SH-SY5Y (cell line): Measurements from ENCODE around the gene ASB16.

Experiments
- GATA2 ChIP-seq: IDR thresholded peaks from 2 replicates; pipeline ENCODE4 v1.6.1; 2011; ENCODE audit warnings: mild to moderate bottlenecking, low read depth, low read length
- GATA3 ChIP-seq: IDR thresholded peaks from 2 replicates; pipeline ENCODE4 v1.6.1; 2011; ENCODE audit warnings: low read depth, mild to moderate bottlenecking, low read length, moderate library complexity

DNA sequence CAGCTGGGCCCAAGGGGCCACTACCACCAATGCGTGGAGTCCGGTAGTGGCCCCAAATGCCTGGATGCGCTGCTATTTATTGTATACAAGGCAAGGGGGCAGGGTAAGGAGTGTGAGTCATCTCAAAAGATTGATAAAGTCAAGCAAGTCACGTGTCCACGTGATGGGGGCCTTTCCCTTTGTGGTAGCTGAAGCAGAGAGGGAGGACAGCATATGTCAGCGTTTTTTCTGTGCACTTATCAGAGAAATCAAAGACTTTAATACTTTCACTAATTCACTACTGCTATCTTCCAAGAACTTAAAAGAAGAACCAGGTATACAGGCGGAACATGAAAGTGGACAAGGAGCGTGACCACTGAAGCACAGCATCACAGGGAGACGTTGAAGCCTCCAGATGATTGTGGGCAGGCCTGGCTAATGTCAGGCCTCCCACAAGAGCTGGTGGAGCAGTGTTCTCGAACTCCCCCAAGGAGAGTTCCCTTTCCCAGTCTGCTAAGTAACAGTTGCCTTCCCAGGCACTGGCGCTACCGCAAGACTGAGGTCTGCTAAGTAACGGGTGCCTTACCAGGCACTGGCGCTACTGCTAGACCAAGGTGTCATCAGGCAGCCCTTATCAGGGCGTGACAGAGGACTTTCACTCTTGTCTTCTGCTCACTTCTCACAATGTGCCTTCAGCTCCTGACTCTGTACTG is 10.8 kb upstream of the ASB16 start:
- TF ChIP-seq GATA2 = no peak
- TF ChIP-seq GATA3 = no peak
